HepG2 (cell line): ENCODE data around the gene HSD3B7. TPM values are rescaled to one million over a fixed set of nuclear protein-coding genes. Genes with fewer than 3 reads are reported as not detected.
A peak's percentile ranks its signal among the peaks of the same experiment; 100 is the strongest.

ENCODE experiments used
- ARNT2 ChIP-seq: sonication (generic); formaldehyde crosslinking; IDR thresholded peaks from 2 replicates; pipeline ENCODE4 v1.8.0; 2022; ENCODE audit warnings: mild to moderate bottlenecking, low read depth, missing genetic modification reagents, moderate library complexity
- BCL6 ChIP-seq: IDR thresholded peaks from 2 replicates; pipeline ENCODE4 v1.6.1; 2016; ENCODE audit warnings: missing genetic modification reagents, missing compliant biosample characterization
- FLYWCH1 ChIP-seq: sonication (generic); formaldehyde crosslinking; IDR thresholded peaks from 2 replicates; pipeline ENCODE4 v1.8.1; 2023; ENCODE audit warnings: mild to moderate bottlenecking, missing genetic modification reagents
- GZF1 ChIP-seq: sonication (generic); formaldehyde crosslinking; IDR thresholded peaks from 2 replicates; pipeline ENCODE4 v1.5.1; 2020; ENCODE audit warnings: mild to moderate bottlenecking, missing genetic modification reagents
- MBD4 ChIP-seq: IDR thresholded peaks from 2 replicates; pipeline ENCODE4 v1.6.1; 2012; ENCODE audit warnings: low read length, inconsistent platforms, borderline replicate concordance
- MIER2 ChIP-seq: IDR thresholded peaks from 2 replicates; pipeline ENCODE4 v1.6.1; 2016; ENCODE audit warnings: missing biosample characterization, missing genetic modification reagents
- NCOA2 ChIP-seq: sonication (generic); formaldehyde crosslinking; IDR thresholded peaks from 2 replicates; pipeline ENCODE4 v1.8.0; 2022; ENCODE audit warnings: inconsistent platforms
- RXRA ChIP-seq: sonication (generic); formaldehyde crosslinking; IDR thresholded peaks from 2 replicates; pipeline ENCODE4 v1.5.1; 2020; ENCODE audit warnings: missing genetic modification reagents
- SPEN ChIP-seq: sonication (generic); formaldehyde crosslinking; IDR thresholded peaks from 2 replicates; pipeline ENCODE4 v1.5.1; 2020; ENCODE audit warnings: low read depth, mild to moderate bottlenecking, missing genetic modification reagents
- ZFP36L2 ChIP-seq: sonication (generic); formaldehyde crosslinking; IDR thresholded peaks from 2 replicates; pipeline ENCODE4 v1.4.0; 2020; ENCODE audit warnings: missing genetic modification reagents
- ZFP41 ChIP-seq: sonication (generic); formaldehyde crosslinking; IDR thresholded peaks from 2 replicates; pipeline ENCODE4 v1.4.0; 2020; ENCODE audit warnings: mild to moderate bottlenecking, missing genetic modification reagents, borderline replicate concordance
- ZFP62 ChIP-seq: sonication (generic); formaldehyde crosslinking; IDR thresholded peaks from 2 replicates; pipeline ENCODE4 v1.4.0; 2020; ENCODE audit warnings: missing genetic modification reagents
- ZNF776 ChIP-seq: sonication (generic); formaldehyde crosslinking; IDR thresholded peaks from 2 replicates; pipeline ENCODE4 v1.4.0; 2020; ENCODE audit warnings: mild to moderate bottlenecking, missing genetic modification reagents
- ZNF781 ChIP-seq: sonication (generic); formaldehyde crosslinking; IDR thresholded peaks from 2 replicates; pipeline ENCODE4 v1.5.1; 2020; ENCODE audit warnings: borderline replicate concordance, mild to moderate bottlenecking, missing genetic modification reagents; ENCODE audit errors: not compliant biosample characterization
- ZNF782 ChIP-seq: sonication (generic); formaldehyde crosslinking; IDR thresholded peaks from 2 replicates; pipeline ENCODE4 v1.4.0; 2020; ENCODE audit warnings: missing genetic modification reagents, mild to moderate bottlenecking, borderline replicate concordance
- polyA plus RNA-seq, 8 experiments: library from polyadenylated mRNA; depleted of rRNA in 3 of 8; stranded (reverse) in 7 of 8; unstranded in 1 of 8; fragments of >200 nt; fragmentation: Illumina TruSeq in 4 of 8; extraction: Trizol in 4 of 8; gene quantifications; 2 replicates each; pipeline versions ENCODE4 v1.2.1 to v1.2.3, GENCODE V29; 2011 to 2016; ENCODE audit warnings: low read depth in 4 of 8, missing spikeins in 1 of 8, mixed read lengths in 1 of 8; ENCODE audit not compliant: insufficient read depth in 1 of 8
- total RNA-seq, 5 experiments: library from RNA; depleted of rRNA; stranded (reverse); fragments of >200 nt; fragmentation: Illumina TruSeq; extraction: Trizol; gene quantifications; 2 replicates each; pipeline ENCODE4 v1.2.3, GENCODE V29; 2016; ENCODE audit warnings: low read depth in 1 of 5
- TF ChIP-seq, protein P1 (sequence below): sonication (generic); formaldehyde crosslinking; IDR thresholded peaks from 2 replicates; pipeline ENCODE4 v1.8.0; 2022; ENCODE audit warnings: mild to moderate bottlenecking, missing genetic modification reagents
- TF ChIP-seq, protein P2 (sequence below): sonication (generic); formaldehyde crosslinking; IDR thresholded peaks from 2 replicates; pipeline ENCODE4 v1.4.0; 2020; ENCODE audit warnings: missing genetic modification reagents
- TF ChIP-seq, protein P3 (sequence below): sonication (generic); formaldehyde crosslinking; IDR thresholded peaks from 2 replicates; pipeline ENCODE4 v1.4.0; 2020; ENCODE audit warnings: missing genetic modification reagents
- TF ChIP-seq, protein P4 (sequence below): sonication (generic); formaldehyde crosslinking; IDR thresholded peaks from 2 replicates; pipeline ENCODE4 v1.8.0; 2023; ENCODE audit warnings: mild to moderate bottlenecking, missing genetic modification reagents
- TF ChIP-seq, protein P5 (sequence below), 2 experiments: fragments of 450-650 bp in 1 of 2; sonication (generic) in 1 of 2; formaldehyde crosslinking; IDR thresholded peaks; 2 replicates each; pipeline versions ENCODE4 v1.5.0 to v1.8.0; 2020 to 2022; ENCODE audit warnings: mild to moderate bottlenecking in 1 of 2, missing genetic modification reagents in 1 of 2

The HSD3B7 gene
- total and polyA plus RNA-seq, 2 of the 13 experiments (the other 11 are each of a cell fraction or from before 2014, with no cell fraction given) = 32.9 to 69.7 TPM

DNA sequence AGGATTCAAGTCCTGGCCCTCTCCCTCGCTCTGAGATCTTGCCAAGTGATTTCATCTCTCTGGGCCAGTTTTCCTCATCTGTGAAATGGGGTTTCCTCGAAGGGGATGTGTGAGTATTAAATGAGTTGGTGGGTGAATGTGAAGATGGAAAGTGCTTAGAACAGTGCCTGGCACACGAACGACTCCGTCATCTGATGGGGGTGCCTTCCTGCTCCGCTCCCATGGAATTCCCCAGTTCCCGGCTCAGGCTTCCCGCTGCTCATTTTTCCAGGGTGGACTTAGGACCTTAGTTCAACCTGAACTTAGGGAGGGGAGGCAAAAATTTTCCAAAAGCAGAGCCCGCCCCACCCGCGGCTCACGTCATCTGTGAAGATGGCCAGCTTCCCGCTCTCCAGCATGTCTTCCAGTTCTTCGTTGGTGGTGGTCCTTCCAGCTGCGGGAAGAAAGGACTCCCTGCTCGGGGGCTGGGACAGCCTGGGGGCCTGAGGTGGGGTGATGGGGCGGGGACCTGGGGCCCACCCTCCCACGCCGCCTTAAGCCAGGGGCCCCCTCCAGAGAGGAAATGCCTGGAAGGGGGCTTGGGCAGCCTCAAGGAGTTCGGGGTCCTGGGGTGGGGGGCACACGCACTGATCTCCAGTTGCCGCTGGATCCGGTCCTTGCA, 11.4 kb downstream of the HSD3B7 start (continued):
- TF ChIP-seq, protein P1, sequence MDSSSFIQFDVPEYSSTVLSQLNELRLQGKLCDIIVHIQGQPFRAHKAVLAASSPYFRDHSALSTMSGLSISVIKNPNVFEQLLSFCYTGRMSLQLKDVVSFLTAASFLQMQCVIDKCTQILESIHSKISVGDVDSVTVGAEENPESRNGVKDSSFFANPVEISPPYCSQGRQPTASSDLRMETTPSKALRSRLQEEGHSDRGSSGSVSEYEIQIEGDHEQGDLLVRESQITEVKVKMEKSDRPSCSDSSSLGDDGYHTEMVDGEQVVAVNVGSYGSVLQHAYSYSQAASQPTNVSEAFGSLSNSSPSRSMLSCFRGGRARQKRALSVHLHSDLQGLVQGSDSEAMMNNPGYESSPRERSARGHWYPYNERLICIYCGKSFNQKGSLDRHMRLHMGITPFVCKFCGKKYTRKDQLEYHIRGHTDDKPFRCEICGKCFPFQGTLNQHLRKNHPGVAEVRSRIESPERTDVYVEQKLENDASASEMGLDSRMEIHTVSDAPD (CRISPR knock-in tag) = no peak
- TF ChIP-seq, protein P2, sequence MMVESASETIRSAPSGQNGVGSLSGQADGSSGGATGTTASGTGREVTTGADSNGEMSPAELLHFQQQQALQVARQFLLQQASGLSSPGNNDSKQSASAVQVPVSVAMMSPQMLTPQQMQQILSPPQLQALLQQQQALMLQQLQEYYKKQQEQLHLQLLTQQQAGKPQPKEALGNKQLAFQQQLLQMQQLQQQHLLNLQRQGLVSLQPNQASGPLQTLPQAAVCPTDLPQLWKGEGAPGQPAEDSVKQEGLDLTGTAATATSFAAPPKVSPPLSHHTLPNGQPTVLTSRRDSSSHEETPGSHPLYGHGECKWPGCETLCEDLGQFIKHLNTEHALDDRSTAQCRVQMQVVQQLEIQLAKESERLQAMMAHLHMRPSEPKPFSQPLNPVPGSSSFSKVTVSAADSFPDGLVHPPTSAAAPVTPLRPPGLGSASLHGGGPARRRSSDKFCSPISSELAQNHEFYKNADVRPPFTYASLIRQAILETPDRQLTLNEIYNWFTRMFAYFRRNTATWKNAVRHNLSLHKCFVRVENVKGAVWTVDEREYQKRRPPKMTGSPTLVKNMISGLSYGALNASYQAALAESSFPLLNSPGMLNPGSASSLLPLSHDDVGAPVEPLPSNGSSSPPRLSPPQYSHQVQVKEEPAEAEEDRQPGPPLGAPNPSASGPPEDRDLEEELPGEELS (CRISPR knock-in tag) = peak; percentile 3; the same call in 1 of the 2 replicates
- no peak for TF ChIP-seq MBD4
- TF ChIP-seq MIER2 = 0 out of 2 replicates have a peak, but pooled peaks have one; percentile 65
- TF ChIP-seq ZNF782 (CRISPR knock-in tag) = no peak
- TF ChIP-seq, protein P3, sequence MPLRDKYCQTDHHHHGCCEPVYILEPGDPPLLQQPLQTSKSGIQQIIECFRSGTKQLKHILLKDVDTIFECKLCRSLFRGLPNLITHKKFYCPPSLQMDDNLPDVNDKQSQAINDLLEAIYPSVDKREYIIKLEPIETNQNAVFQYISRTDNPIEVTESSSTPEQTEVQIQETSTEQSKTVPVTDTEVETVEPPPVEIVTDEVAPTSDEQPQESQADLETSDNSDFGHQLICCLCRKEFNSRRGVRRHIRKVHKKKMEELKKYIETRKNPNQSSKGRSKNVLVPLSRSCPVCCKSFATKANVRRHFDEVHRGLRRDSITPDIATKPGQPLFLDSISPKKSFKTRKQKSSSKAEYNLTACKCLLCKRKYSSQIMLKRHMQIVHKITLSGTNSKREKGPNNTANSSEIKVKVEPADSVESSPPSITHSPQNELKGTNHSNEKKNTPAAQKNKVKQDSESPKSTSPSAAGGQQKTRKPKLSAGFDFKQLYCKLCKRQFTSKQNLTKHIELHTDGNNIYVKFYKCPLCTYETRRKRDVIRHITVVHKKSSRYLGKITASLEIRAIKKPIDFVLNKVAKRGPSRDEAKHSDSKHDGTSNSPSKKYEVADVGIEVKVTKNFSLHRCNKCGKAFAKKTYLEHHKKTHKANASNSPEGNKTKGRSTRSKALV = no peak
- TF ChIP-seq BCL6 (CRISPR knock-in tag) = peak; percentile 42; the same call in 1 of the 2 replicates
- TF ChIP-seq ZFP62 (CRISPR knock-in tag) = no peak
- TF ChIP-seq ZFP36L2 (CRISPR knock-in tag) = no peak
- TF ChIP-seq RXRA (CRISPR knock-in tag) = peak; percentile 56; the same call in 1 of the 2 replicates
- TF ChIP-seq, protein P4, sequence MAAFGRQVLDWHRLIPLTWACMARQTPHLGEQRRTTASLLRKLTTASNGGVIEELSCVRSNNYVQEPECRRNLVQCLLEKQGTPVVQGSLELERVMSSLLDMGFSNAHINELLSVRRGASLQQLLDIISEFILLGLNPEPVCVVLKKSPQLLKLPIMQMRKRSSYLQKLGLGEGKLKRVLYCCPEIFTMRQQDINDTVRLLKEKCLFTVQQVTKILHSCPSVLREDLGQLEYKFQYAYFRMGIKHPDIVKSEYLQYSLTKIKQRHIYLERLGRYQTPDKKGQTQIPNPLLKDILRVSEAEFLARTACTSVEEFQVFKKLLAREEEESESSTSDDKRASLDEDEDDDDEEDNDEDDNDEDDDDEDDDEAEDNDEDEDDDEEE (CRISPR knock-in tag) = peak; percentile 46; the same call in 1 of the 2 replicates
- no peak for TF ChIP-seq ZNF781 (CRISPR knock-in tag)
- TF ChIP-seq GZF1 (CRISPR knock-in tag) = no peak
- 0 out of 2 replicates have a peak, but pooled peaks have one; percentile 15 for TF ChIP-seq ARNT2 (CRISPR knock-in tag)
- TF ChIP-seq, protein P5, sequence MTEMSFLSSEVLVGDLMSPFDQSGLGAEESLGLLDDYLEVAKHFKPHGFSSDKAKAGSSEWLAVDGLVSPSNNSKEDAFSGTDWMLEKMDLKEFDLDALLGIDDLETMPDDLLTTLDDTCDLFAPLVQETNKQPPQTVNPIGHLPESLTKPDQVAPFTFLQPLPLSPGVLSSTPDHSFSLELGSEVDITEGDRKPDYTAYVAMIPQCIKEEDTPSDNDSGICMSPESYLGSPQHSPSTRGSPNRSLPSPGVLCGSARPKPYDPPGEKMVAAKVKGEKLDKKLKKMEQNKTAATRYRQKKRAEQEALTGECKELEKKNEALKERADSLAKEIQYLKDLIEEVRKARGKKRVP (CRISPR knock-in tag; IDR thresholded peaks at IDR 0.05) = no peak
- no peak for TF ChIP-seq ZFP41 (CRISPR knock-in tag)
- peak; percentile 49; the same call in 1 of the 2 replicates for TF ChIP-seq NCOA2 (CRISPR knock-in tag)
- 0 out of 2 replicates have a peak, but pooled peaks have one; percentile 46 for TF ChIP-seq FLYWCH1 (CRISPR knock-in tag)
- TF ChIP-seq SPEN (CRISPR knock-in tag) = no peak; the same call in 1 of the 2 replicates
- no peak for TF ChIP-seq ZNF776 (CRISPR knock-in tag)
